Glutamatergic neuron (in vitro differentiated cells): Measurements from ENCODE around the gene MCEMP1. TPM values are rescaled to one million over a fixed set of nuclear protein-coding genes. Genes with fewer than 3 reads are reported as not detected.

ENCODE experiments used
- DNase-seq: peaks from one replicate; pipeline ENCODE4 v3.0.0; 2022
- H3K27ac Mint-ChIP-seq: one replicate; pipeline ENCODE4 v1.8.0; 2020; ENCODE audit warnings: mild to moderate bottlenecking, mixed read lengths, inconsistent platforms; ENCODE audit not compliant: unreplicated experiment
- H3K27me3 Mint-ChIP-seq: one replicate; pipeline ENCODE4 v1.8.0; 2020; ENCODE audit warnings: mild to moderate bottlenecking, moderate library complexity, mixed read lengths, inconsistent platforms; ENCODE audit not compliant: unreplicated experiment
- H3K36me3 Mint-ChIP-seq: one replicate; pipeline ENCODE4 v1.8.0; 2020; ENCODE audit warnings: mild to moderate bottlenecking, mixed read lengths, inconsistent platforms; ENCODE audit not compliant: unreplicated experiment
- H3K4me1 Mint-ChIP-seq: one replicate; pipeline ENCODE4 v1.8.0; 2020; ENCODE audit warnings: mild to moderate bottlenecking, low read depth, mixed read lengths, inconsistent platforms; ENCODE audit not compliant: unreplicated experiment
- H3K4me3 Mint-ChIP-seq: one replicate; pipeline ENCODE4 v1.8.0; 2020; ENCODE audit warnings: mild to moderate bottlenecking, mixed read lengths, inconsistent platforms; ENCODE audit not compliant: unreplicated experiment
- H3K9me3 Mint-ChIP-seq: one replicate; pipeline ENCODE4 v1.8.0; 2020; ENCODE audit warnings: mild to moderate bottlenecking, moderate library complexity, mixed read lengths, inconsistent platforms; ENCODE audit not compliant: unreplicated experiment
- total RNA-seq: library from RNA; stranded (reverse); fragmentation: NEBNext Ultra II Directional; extraction: Animal tissue kit (Norgen Biotek cat#: 25700); gene quantifications from one replicate; pipeline ENCODE4 v1.2.1, GENCODE V29; 2021; ENCODE audit not compliant: unreplicated experiment
- TF ChIP-seq, protein P1 (sequence below): fragments of 200-600 bp; sonication (generic); IDR thresholded peaks from one replicate; pipeline ENCODE4 v1.5.0; 2021; ENCODE audit not compliant: partially characterized antibody, unreplicated experiment

Gene MCEMP1
- total RNA-seq, 1 donor from 2014 or later, result not detected

DNA sequence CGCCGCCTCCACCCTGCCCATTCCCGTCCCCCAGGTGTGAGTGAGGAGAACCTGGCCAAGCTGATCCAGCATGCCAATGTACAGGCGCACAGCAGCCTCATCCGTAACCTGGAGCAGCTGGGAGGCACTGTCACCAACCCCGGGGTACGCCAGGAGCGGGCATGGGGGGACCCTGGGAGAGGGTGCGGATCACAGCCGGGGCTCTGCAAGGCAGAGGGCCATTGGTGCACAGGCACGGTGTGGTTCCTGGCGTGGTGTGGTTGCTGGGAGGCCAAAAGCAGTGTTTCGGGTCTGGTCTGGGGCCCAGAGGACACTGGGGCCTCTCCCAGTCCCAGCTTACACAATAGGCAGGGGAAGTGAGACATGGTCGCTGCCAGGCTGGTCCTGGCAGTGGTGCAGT lies 31.7 kb upstream of the MCEMP1 start:
- no peak overlapping the region for H3K27ac Mint-ChIP-seq
- H3K36me3 Mint-ChIP-seq, result no peaks in the 10 kb centered on the region
- H3K4me3 Mint-ChIP-seq, result no peak overlapping the region
- H3K27me3 Mint-ChIP-seq, result peaks cover 4% of the 10 kb centered on the region
- no peaks in the 10 kb centered on the region for H3K9me3 Mint-ChIP-seq
- TF ChIP-seq, protein P1, sequence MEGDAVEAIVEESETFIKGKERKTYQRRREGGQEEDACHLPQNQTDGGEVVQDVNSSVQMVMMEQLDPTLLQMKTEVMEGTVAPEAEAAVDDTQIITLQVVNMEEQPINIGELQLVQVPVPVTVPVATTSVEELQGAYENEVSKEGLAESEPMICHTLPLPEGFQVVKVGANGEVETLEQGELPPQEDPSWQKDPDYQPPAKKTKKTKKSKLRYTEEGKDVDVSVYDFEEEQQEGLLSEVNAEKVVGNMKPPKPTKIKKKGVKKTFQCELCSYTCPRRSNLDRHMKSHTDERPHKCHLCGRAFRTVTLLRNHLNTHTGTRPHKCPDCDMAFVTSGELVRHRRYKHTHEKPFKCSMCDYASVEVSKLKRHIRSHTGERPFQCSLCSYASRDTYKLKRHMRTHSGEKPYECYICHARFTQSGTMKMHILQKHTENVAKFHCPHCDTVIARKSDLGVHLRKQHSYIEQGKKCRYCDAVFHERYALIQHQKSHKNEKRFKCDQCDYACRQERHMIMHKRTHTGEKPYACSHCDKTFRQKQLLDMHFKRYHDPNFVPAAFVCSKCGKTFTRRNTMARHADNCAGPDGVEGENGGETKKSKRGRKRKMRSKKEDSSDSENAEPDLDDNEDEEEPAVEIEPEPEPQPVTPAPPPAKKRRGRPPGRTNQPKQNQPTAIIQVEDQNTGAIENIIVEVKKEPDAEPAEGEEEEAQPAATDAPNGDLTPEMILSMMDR, result no peak
- DNase-seq, result no peak
- H3K4me1 Mint-ChIP-seq, result peaks cover 6% of the 10 kb centered on the region

DNA sequence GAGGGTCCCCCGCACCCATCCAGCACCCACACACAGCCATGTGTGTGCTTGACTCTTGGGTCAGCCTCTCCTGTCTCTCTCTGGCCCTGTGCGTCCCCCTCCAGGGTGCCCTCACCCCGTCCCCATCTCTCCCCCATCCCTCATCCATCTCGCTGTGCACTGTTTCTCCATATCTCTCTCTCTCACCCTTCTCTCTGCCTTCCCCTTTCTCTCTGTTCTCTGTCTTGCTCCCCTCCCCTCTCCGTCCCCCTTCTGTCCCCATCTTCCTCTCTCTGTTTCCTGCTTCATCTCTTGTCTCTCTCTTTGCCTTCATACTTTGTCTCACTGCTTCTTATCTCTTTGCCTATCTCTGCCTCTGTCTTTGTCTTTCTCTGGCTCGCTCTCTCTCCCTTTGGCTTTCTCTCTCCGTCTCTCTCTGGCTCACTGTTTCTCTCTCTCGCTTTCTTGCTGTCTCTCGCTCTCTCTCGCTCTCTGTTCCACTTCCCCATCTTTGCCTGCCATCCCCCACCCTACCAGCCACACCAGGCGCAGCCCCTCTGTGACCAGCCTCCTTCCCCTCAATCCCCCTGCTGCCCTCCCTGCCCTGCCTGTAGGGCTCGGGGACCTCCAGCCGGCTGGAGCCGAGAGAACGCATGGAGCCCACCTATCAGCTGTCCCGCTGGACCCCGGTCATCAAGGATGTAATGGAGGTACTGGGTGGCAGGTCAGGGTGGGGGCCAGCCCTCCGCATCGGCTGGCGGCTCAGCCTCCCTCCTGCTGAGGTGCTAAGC lies 31.0 kb upstream of the MCEMP1 start:
- H3K4me1 Mint-ChIP-seq, result peaks cover 2% of the 10 kb centered on the region

DNA sequence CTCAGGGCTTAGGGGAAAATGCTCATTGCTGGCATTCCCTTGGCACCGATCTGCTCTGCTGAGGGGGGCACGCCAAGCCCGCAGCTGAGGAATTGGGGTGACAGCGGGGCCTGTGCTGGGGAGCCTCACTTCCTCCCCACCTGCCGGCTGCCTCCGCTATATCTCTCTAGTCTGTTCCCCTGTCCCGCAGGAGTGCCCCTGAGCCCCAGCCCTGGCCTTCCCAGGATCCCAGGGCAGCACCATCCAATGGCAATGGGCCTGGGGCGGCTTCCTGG lies 30.5 kb upstream of the MCEMP1 start:
- H3K9me3 Mint-ChIP-seq, result no peaks in the 10 kb centered on the region
- H3K27ac Mint-ChIP-seq, result no peak overlapping the region
- DNase-seq, result no peak
- no peak overlapping the region for H3K4me3 Mint-ChIP-seq
- peaks cover 5% of the 10 kb centered on the region for H3K27me3 Mint-ChIP-seq
- TF ChIP-seq, protein P1, result no peak
- H3K4me1 Mint-ChIP-seq, result peaks cover 2% of the 10 kb centered on the region
- no peaks in the 10 kb centered on the region for H3K36me3 Mint-ChIP-seq

More for the DNA sequence above, 31.0 kb upstream of the MCEMP1 start:
- Mint-ChIP-seq H3K4me3 (no peak overlapping the region), H3K36me3 (no peaks in the 10 kb centered on the region), H3K9me3 (no peaks in the 10 kb centered on the region), H3K27me3 (peaks cover 5% of the 10 kb centered on the region), H3K27ac (no peak overlapping the region)
- DNase-seq, result no peak
- TF ChIP-seq, protein P1, result no peak

DNA sequence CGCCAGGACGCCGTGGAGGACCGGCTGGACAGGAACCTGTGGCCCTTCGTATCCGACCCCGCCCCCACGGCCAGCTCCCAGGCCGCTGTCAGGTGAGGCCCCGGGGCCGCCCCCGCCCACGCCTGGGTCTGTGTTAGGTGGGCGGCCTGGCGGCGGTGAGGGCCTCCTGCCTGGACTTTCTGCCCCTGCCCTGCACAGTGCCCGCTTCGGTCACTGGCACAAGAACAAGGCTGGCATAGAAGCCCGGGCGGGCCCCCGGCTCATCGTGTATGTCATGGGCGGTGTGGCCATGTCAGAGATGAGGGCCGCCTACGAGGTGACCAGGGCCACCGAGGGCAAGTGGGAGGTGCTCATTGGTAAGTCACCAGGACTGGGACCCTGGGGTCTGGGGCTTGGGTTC lies 29.7 kb upstream of the MCEMP1 start:
- peaks cover 3% of the 10 kb centered on the region for H3K4me1 Mint-ChIP-seq
- TF ChIP-seq, protein P1, result no peak
- H3K4me3 Mint-ChIP-seq, result no peak overlapping the region
- peaks cover 7% of the 10 kb centered on the region for H3K27me3 Mint-ChIP-seq
- DNase-seq, result no peak
- H3K36me3 Mint-ChIP-seq, result no peaks in the 10 kb centered on the region
- H3K9me3 Mint-ChIP-seq, result peaks cover 2% of the 10 kb centered on the region
- no peak overlapping the region for H3K27ac Mint-ChIP-seq

DNA sequence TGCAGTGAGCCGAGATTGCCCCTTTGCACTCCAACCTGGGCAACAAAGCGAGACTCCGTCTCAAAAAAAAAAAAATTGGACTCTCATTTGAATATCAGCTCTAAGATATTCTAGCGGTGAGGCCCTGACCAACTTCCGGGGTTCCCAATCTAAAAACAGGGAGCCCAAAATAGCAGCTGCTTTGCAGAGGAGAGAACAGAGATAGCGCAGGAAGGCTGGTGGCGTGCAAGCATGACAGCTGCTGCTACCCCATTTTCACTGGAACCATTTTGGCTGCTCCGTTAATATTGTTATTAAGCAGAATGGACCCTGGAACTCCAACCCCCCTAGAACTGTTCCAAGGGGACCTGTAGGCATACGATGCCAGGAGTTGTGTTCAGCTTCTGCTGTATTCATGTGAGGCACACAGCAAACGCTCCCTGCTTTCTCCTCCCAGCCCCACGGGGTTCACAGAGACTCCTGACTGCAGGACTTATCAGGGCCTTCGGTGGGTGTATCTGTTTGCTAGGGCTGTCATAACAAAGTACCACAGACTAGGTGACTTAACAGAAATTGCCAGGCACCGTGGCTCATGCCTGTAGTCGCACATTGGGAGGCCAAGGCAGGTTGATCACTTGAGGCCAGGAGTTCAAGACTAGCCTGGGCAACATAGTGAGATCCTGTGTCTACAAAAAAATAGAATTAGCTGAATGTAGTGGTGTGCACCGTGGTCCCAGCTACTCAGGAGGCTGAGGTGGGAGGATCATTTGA lies 28.4 kb upstream of the MCEMP1 start:
- Mint-ChIP-seq H3K27me3 (peaks cover 14% of the 10 kb centered on the region), H3K9me3 (peaks cover 8% of the 10 kb centered on the region), H3K27ac (no peak overlapping the region), H3K4me3 (no peak overlapping the region), H3K4me1 (peaks cover 9% of the 10 kb centered on the region), H3K36me3 (peaks cover 4% of the 10 kb centered on the region)
- TF ChIP-seq, protein P1, result no peak
- DNase-seq, result no peak
